ENCODE results near the gene PDAP1. TPM values are rescaled to one million over a fixed set of nuclear protein-coding genes. Genes with fewer than 3 reads are reported as not detected.

Gene PDAP1
- total and polyA plus RNA-seq, 10 of the 15 experiments (the other 5 are each of a cell fraction or from before 2014, with no cell fraction given) = 6.6 to 200 (median 87.7) TPM

DNA sequence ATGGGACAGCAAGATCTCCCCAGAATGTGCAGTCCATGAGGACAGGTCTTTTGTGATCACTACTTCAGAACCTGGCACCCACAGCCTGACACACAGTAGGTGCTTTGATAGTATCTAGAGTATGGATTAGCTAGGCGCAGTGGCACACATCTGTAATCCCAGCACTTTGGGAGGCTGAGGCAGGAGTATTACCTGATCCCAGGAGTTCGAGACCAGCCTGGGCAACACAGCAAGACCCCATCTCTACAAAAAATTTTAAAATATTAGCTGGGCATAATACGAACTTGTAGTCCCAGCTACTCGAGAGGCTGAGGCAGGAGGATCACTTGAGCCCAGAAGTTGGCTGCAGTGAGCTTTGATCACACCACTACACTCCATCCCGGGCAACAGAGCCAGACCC lies 56.1 kb downstream of the PDAP1 start:
- peaks cover 15 to 20% of the 10 kb centered on the region in 2 experiments for H3K36me3 ChIP-seq (ENCODE audit: control insufficient read depth in 2 of 2, insufficient read depth in 2 of 2, low read length in 1 of 2)
- H3K4me1 ChIP-seq (ENCODE audit: control insufficient read depth, insufficient read depth, low read length) = no peaks in the 10 kb centered on the region
- intact Hi-C loops (cut with micrococcal nuclease; ENCODE audit: unreplicated experiment) = no loop called here
- FAIRE-seq (no peak), DNase-seq (ENCODE audit: low read depth, low spot score) (no peak), ATAC-seq (no peak)
- RAD21 ChIA-PET (ENCODE audit: unreplicated experiment) = no interaction called here
- SMC1A ChIA-PET (ENCODE audit: uncharacterized antibody, unreplicated experiment) = interaction anchor here (1.0 to 1.3 kb wide), 2 partner anchors 12 to 55 kb away, joined by 3 read pairs; no protein-coding TSS in a partner anchor
- no peaks in the 10 kb centered on the region for H3K79me2 ChIP-seq (ENCODE audit: control insufficient read depth, insufficient read depth, low read length)
- no peaks in the 10 kb centered on the region for H4K20me1 ChIP-seq (ENCODE audit: control insufficient read depth, insufficient read depth)
- no TSS peak for BruUV-seq (replicated peaks)
- in situ Hi-C loops (cut with MboI) = no loop called here
- CTCF ChIA-PET = interaction anchor here (1.1 to 1.2 kb wide), 2 partner anchors 14 to 15 kb away, joined by 3 read pairs; no protein-coding TSS in a partner anchor
- 100% methylated on average over 4 of the region's 5 CpGs for WGBS (ENCODE audit: insufficient coverage, insufficient replicate concordance, low lambda C conversion rate, missing lambda C conversion rate)
- no peak overlapping the region for H3K27ac ChIP-seq (ENCODE audit: control insufficient read depth, insufficient read depth)
- TF ChIP-seq MTA2 (IDR thresholded peaks at IDR 0.05; ENCODE audit: low read depth) (no peak), EED (IDR thresholded peaks at IDR 0.05; ENCODE audit: low read depth) (no peak), SP1 (IDR thresholded peaks at IDR 0.05; ENCODE audit: low read depth, low read length) (no peak), ZNF274 (IDR thresholded peaks at IDR 0.05; ENCODE audit: insufficient read depth, insufficient read length) (no peak), TCF7 (IDR thresholded peaks at IDR 0.05; ENCODE audit: borderline replicate concordance) (no peak), ZBED1 (IDR thresholded peaks at IDR 0.05; ENCODE audit: borderline replicate concordance) (no peak), STAT1 (conservative IDR thresholded peaks at IDR 0.05) (no peak), SMAD5 (IDR thresholded peaks at IDR 0.05; ENCODE audit: low read depth) (no peak), YY1 (IDR thresholded peaks at IDR 0.05; ENCODE audit: low read depth, low read length) (no peak), IRF4 (IDR thresholded peaks at IDR 0.05; ENCODE audit: low read depth, low read length) (no peak), SUPT20H (IDR thresholded peaks at IDR 0.05; ENCODE audit: borderline replicate concordance, control insufficient read depth, low read depth, low read length) (no peak), DPF2 (IDR thresholded peaks at IDR 0.05) (no peak), IKZF2 (IDR thresholded peaks at IDR 0.05) (no peak), SREBF1 (IDR thresholded peaks at IDR 0.05; ENCODE audit: low read length) (no peak), CHD2 (IDR thresholded peaks at IDR 0.05; ENCODE audit: borderline replicate concordance, low read depth, low read length) (no peak), PML (IDR thresholded peaks at IDR 0.05; ENCODE audit: low read length) (no peak), RAD21 (IDR thresholded peaks at IDR 0.05; ENCODE audit: insufficient read depth, low read depth, low read length) (no peak)
- TF ChIP-seq, protein P1, sequence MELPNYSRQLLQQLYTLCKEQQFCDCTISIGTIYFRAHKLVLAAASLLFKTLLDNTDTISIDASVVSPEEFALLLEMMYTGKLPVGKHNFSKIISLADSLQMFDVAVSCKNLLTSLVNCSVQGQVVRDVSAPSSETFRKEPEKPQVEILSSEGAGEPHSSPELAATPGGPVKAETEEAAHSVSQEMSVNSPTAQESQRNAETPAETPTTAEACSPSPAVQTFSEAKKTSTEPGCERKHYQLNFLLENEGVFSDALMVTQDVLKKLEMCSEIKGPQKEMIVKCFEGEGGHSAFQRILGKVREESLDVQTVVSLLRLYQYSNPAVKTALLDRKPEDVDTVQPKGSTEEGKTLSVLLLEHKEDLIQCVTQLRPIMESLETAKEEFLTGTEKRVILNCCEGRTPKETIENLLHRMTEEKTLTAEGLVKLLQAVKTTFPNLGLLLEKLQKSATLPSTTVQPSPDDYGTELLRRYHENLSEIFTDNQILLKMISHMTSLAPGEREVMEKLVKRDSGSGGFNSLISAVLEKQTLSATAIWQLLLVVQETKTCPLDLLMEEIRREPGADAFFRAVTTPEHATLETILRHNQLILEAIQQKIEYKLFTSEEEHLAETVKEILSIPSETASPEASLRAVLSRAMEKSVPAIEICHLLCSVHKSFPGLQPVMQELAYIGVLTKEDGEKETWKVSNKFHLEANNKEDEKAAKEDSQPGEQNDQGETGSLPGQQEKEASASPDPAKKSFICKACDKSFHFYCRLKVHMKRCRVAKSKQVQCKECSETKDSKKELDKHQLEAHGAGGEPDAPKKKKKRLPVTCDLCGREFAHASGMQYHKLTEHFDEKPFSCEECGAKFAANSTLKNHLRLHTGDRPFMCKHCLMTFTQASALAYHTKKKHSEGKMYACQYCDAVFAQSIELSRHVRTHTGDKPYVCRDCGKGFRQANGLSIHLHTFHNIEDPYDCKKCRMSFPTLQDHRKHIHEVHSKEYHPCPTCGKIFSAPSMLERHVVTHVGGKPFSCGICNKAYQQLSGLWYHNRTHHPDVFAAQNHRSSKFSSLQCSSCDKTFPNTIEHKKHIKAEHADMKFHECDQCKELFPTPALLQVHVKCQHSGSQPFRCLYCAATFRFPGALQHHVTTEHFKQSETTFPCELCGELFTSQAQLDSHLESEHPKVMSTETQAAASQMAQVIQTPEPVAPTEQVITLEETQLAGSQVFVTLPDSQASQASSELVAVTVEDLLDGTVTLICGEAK (IDR thresholded peaks at IDR 0.05; ENCODE audit: borderline replicate concordance) = no peak
- TF ChIP-seq, protein P2, sequence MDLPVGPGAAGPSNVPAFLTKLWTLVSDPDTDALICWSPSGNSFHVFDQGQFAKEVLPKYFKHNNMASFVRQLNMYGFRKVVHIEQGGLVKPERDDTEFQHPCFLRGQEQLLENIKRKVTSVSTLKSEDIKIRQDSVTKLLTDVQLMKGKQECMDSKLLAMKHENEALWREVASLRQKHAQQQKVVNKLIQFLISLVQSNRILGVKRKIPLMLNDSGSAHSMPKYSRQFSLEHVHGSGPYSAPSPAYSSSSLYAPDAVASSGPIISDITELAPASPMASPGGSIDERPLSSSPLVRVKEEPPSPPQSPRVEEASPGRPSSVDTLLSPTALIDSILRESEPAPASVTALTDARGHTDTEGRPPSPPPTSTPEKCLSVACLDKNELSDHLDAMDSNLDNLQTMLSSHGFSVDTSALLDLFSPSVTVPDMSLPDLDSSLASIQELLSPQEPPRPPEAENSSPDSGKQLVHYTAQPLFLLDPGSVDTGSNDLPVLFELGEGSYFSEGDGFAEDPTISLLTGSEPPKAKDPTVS (IDR thresholded peaks at IDR 0.05; ENCODE audit: low read depth, low read length) = no peak
- H3K4me3 ChIP-seq = no peak overlapping the region
- POLR2A ChIA-PET = interaction anchor here (0.5 to 1.1 kb wide), 2 partner anchors 22 to 931 kb away, joined by 3 to 4 read pairs; no protein-coding TSS in a partner anchor
- H3K4me2 ChIP-seq (ENCODE audit: control insufficient read depth, insufficient read depth) = no peak overlapping the region
- H3K9me3 ChIP-seq (replicated peaks; ENCODE audit: control insufficient read depth, insufficient read depth, low read length) = no peaks in the 10 kb centered on the region
- H3K27me3 ChIP-seq (replicated peaks in 1 of 2; ENCODE audit: control insufficient read depth in 2 of 2, insufficient read depth in 2 of 2, low read length in 1 of 2) = no peaks in the 10 kb centered on the region
- H3K9ac ChIP-seq (ENCODE audit: control insufficient read depth, insufficient read depth, low read length) = no peak overlapping the region
- no peak overlapping the region for H2AFZ ChIP-seq (ENCODE audit: control insufficient read depth, low read depth, low read length)
